Activated CD8-positive, alpha-beta T cell treated with anti-CD3 and anti-CD28 coated beads for 36 hours (primary cell): ENCODE data around the gene LPP. TPM values are rescaled to one million over a fixed set of nuclear protein-coding genes. Genes with fewer than 3 reads are reported as not detected.
A peak's percentile ranks its signal among the peaks of the same experiment; 100 is the strongest.

Experiments used
- ATAC-seq: fragments of 200-7000 bp; cut with Tn5 transposase; one replicate; pipeline ENCODE4 v1.10.0; 2021; ENCODE audit warnings: mild to moderate bottlenecking, moderate library complexity
- CTCF ChIA-PET: fragments of 350-600 bp; sonication (Branson Sonifier 250); formaldehyde crosslinking; loops from one replicate; lab custom pipeline; 2021; ENCODE audit warnings: antibody characterized with exemption; lab: Charles Lee
- POLR2A ChIA-PET: fragments of 350-600 bp; sonication (Branson Sonifier 250); formaldehyde crosslinking; loops from one replicate; lab custom pipeline; 2021; ENCODE audit warnings: antibody characterized with exemption; lab: Charles Lee
- DNase-seq: peaks from one replicate; pipeline ENCODE4 v3.0.0-alpha.2; 2020
- H3K27ac Mint-ChIP-seq: one replicate; pipeline ENCODE4 v1.8.0; 2021; ENCODE audit warnings: mild to moderate bottlenecking, mixed read lengths
- H3K27me3 Mint-ChIP-seq: one replicate; pipeline ENCODE4 v1.8.0; 2021; ENCODE audit warnings: mixed read lengths
- H3K36me3 Mint-ChIP-seq: one replicate; pipeline ENCODE4 v1.8.0; 2021; ENCODE audit warnings: low read depth, mixed read lengths
- H3K4me1 Mint-ChIP-seq: one replicate; pipeline ENCODE4 v1.8.0; 2021; ENCODE audit warnings: low read depth, mixed read lengths
- H3K4me3 Mint-ChIP-seq: one replicate; pipeline ENCODE4 v1.8.0; 2021; ENCODE audit warnings: mild to moderate bottlenecking, moderate library complexity, mixed read lengths
- H3K9me3 Mint-ChIP-seq: one replicate; pipeline ENCODE4 v1.8.0; 2021; ENCODE audit warnings: mixed read lengths
- intact Hi-C: fragments of 100-400 bp; cut with micrococcal nuclease; formaldehyde crosslinking; loops from one replicate; pipeline ENCODE4 v1.10.0; 2022
- total RNA-seq, 2 experiments: library from RNA; stranded (reverse); gene quantifications; one replicate each; pipeline ENCODE4 v1.2.3, GENCODE V29; 2021
- TF ChIP-seq, protein P1 (sequence below): fragments of 200-600 bp; IDR thresholded peaks from one replicate; pipeline ENCODE4 v1.8.0; 2022; ENCODE audit warnings: antibody characterized with exemption, mild to moderate bottlenecking

The LPP gene
- total RNA-seq, 2 experiments from 2014 or later: 16.4 to 22.6 TPM

DNA sequence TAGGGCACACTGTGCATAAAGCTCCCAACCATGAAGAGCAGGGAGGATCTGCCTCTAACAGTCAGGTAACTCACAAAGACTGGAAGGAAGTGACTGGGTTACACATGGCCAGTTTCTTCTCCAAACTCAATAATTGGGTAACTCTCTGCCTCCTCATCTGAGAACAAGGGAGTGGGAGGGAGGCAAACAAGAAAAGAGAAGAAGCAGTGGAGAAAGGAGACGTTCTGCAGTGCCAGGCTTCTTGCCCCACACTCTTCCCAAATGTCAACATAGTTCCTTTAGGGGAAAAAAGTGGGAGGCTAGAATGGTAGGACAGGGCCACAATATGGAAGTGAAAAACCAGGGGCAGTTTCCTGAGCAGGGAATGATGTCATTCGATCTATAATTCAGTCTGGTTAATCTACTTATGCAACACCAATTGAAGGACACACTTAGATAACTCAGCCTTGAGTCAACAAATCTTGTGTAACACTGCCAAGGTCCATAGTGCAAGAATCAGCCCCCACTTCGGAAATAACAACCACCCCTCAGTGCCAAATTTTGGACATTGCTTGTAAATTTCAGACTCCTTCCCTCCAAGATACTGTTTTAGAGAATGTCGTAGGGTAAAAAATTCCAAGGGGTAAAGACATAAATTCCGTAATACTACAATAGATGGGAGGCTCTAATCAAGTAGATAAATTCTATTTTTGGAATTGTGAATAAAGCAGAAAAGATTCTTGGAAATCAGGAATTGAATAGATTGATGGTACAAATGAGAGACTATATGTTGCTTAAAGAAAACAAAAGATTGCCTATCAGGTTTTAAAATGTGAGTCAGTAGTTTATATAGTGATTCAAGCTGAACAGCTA is 143.0 kb downstream of the LPP start:
- TF ChIP-seq, protein P1, sequence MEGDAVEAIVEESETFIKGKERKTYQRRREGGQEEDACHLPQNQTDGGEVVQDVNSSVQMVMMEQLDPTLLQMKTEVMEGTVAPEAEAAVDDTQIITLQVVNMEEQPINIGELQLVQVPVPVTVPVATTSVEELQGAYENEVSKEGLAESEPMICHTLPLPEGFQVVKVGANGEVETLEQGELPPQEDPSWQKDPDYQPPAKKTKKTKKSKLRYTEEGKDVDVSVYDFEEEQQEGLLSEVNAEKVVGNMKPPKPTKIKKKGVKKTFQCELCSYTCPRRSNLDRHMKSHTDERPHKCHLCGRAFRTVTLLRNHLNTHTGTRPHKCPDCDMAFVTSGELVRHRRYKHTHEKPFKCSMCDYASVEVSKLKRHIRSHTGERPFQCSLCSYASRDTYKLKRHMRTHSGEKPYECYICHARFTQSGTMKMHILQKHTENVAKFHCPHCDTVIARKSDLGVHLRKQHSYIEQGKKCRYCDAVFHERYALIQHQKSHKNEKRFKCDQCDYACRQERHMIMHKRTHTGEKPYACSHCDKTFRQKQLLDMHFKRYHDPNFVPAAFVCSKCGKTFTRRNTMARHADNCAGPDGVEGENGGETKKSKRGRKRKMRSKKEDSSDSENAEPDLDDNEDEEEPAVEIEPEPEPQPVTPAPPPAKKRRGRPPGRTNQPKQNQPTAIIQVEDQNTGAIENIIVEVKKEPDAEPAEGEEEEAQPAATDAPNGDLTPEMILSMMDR: no peak
- peaks cover 70% of the 10 kb centered on the region for H3K4me1 Mint-ChIP-seq
- H3K4me3 Mint-ChIP-seq: no peak overlapping the region
- H3K27ac Mint-ChIP-seq: no peak overlapping the region
- POLR2A ChIA-PET: interaction anchor here (2.0 kb wide), 1 partner anchor 551 kb away, joined by 6 read pairs; the partner anchor contains the start of gene BCL6
- DNase-seq (no peak), ATAC-seq (no peak)
- peaks cover 2% of the 10 kb centered on the region for H3K9me3 Mint-ChIP-seq
- intact Hi-C loops: loop anchor here (10.0 kb wide), 1 partner anchor 232 kb away; no protein-coding TSS in a partner anchor
- CTCF ChIA-PET: interaction anchor here (0.6 to 1.0 kb wide), 4 partner anchors 9 to 557 kb away, joined by 3 to 4 read pairs (median 3); no protein-coding TSS in a partner anchor
- H3K36me3 Mint-ChIP-seq: no peaks in the 10 kb centered on the region
- no peaks in the 10 kb centered on the region for H3K27me3 Mint-ChIP-seq

DNA sequence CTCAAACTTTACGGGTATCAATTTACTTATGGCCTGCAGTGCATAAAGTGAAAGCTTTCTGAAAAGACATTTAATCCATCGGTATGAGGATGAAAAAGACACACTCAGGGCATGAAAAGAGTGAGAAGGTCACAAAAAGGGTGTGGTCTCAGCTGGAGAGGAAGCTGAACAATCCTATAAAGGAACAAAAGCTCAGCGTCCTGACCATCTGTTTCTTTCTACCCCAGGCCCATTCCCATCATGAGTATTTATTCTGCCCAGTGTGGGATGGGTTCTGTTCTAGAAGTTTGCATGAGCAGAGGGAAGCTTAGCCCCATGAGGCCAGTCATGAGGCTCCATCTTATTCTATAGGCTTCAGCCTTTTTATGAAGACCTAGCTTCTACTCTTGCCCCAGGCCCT is 144.6 kb downstream of the LPP start:
- intact Hi-C loops: loop anchor here (2.0 to 10.0 kb wide), 2 partner anchors 14 to 234 kb away; no protein-coding TSS in a partner anchor
- Mint-ChIP-seq H3K4me1 (peaks cover 72% of the 10 kb centered on the region), H3K27ac (peak overlapping the region; percentile 82), H3K27me3 (no peaks in the 10 kb centered on the region), H3K36me3 (no peaks in the 10 kb centered on the region), H3K9me3 (no peaks in the 10 kb centered on the region), H3K4me3 (no peak overlapping the region)
- POLR2A ChIA-PET: interaction anchor here (0.9 to 1.5 kb wide), 5 partner anchors 8 to 555 kb away, joined by 3 to 9 read pairs (median 5); no protein-coding TSS in a partner anchor
- DNase-seq: no peak
- CTCF ChIA-PET: interaction anchor here (1.2 to 2.2 kb wide), 6 partner anchors 9 to 560 kb away, joined by 3 to 9 read pairs (median 5); no protein-coding TSS in a partner anchor
- peak; percentile 6 for ATAC-seq
- TF ChIP-seq, protein P1: no peak

DNA sequence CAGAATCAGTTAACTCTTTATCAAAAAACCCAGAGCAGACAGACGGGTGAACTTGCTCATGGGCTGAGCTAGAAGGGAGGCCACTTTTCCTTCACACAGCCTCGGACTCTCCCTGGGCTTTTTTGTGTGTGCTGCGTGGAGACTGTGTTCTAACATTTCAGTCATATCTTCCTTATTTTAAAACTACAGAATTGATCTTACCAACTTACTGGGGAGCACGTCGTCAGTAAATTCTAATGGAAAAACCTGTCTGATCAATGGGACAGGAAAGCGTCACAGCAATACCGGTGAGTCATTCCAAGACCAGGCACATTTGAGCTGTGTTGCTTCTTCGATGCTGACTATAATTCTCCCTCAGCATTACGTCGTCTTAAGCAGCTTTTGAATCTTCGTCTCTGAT is 145.1 kb downstream of the LPP start:
- POLR2A ChIA-PET: interaction anchor here (0.8 to 1.5 kb wide), 4 partner anchors 9 to 555 kb away, joined by 3 to 9 read pairs (median 5); no protein-coding TSS in a partner anchor

DNA sequence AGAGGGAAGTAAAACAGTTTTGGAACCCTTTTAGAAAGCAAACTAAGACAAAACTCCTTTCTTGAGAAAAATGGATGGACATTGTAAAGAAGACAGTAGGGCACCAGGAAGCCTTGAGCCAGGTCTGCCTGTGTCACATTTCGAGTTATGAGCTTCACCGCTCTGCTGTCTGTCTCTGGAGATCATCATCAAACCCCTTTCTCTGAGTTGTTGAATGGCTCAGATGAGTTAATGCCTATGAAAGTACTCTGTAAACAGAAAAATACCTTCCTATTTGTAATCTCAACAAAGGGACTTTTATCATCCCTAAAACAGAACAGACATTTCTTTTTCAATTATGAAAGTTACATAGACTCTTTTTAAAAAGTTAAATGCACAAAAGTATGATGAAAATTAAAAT is 145.8 kb downstream of the LPP start:
- TF ChIP-seq, protein P1: no peak
- intact Hi-C loops: loop anchor here (2.0 to 10.0 kb wide), 2 partner anchors 15 to 235 kb away; no protein-coding TSS in a partner anchor
- Mint-ChIP-seq H3K9me3 (no peaks in the 10 kb centered on the region), H3K4me1 (peaks cover 69% of the 10 kb centered on the region), H3K36me3 (no peaks in the 10 kb centered on the region), H3K4me3 (peak overlapping the region; percentile 25), H3K27me3 (no peaks in the 10 kb centered on the region), H3K27ac (peak overlapping the region; percentile 82)
- CTCF ChIA-PET: interaction anchor here (0.9 to 2.2 kb wide), 3 partner anchors 324 to 561 kb away, joined by 3 to 9 read pairs (median 5); no protein-coding TSS in a partner anchor
- DNase-seq (no peak), ATAC-seq (peak; percentile 21)
- POLR2A ChIA-PET: interaction anchor here (0.8 to 1.5 kb wide), 2 partner anchors 10 to 15 kb away, joined by 3 to 9 read pairs; no protein-coding TSS in a partner anchor

More for the DNA sequence above, 145.1 kb downstream of the LPP start:
- Mint-ChIP-seq H3K36me3 (no peaks in the 10 kb centered on the region), H3K4me1 (peaks cover 73% of the 10 kb centered on the region), H3K4me3 (peak overlapping the region; percentile 25), H3K9me3 (no peaks in the 10 kb centered on the region), H3K27ac (peak overlapping the region; percentile 82), H3K27me3 (no peaks in the 10 kb centered on the region)
- TF ChIP-seq, protein P1: no peak
- intact Hi-C loops: loop anchor here (2.0 to 10.0 kb wide), 2 partner anchors 14 to 234 kb away; no protein-coding TSS in a partner anchor
- DNase-seq (peak; percentile 63), ATAC-seq (peak; percentile 73)
- CTCF ChIA-PET: interaction anchor here (0.9 to 2.2 kb wide), 5 partner anchors 8 to 560 kb away, joined by 3 to 9 read pairs (median 5); no protein-coding TSS in a partner anchor
